ELR (cell line): Measurements from ENCODE around the gene ATXN2.

Experiments
- DNase-seq: peaks from one replicate; pipeline ENCODE4 v3.0.0-alpha.2; 2015; ENCODE audit warnings: low read depth

ATXN2 gene

DNA sequence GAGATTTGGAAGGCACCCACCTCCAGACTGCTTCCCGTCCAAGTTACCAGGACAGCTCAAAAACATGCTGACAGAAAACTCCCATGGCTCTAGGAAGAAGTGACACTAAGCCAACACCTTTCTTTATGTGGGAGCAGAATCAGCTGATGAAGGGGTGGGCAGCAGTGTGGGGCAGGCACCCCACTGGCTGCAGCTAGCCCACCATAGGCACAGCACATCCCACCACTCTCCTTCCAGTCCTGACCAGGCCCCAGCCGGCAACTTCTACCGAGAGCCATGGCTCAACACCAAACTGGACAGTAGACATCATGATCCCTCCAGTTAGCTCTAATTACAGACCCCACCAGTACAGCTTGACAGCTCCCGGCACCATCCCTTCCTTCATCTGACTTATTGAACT, 148.4 kb downstream of the ATXN2 start:
- no peak for DNase-seq

DNA sequence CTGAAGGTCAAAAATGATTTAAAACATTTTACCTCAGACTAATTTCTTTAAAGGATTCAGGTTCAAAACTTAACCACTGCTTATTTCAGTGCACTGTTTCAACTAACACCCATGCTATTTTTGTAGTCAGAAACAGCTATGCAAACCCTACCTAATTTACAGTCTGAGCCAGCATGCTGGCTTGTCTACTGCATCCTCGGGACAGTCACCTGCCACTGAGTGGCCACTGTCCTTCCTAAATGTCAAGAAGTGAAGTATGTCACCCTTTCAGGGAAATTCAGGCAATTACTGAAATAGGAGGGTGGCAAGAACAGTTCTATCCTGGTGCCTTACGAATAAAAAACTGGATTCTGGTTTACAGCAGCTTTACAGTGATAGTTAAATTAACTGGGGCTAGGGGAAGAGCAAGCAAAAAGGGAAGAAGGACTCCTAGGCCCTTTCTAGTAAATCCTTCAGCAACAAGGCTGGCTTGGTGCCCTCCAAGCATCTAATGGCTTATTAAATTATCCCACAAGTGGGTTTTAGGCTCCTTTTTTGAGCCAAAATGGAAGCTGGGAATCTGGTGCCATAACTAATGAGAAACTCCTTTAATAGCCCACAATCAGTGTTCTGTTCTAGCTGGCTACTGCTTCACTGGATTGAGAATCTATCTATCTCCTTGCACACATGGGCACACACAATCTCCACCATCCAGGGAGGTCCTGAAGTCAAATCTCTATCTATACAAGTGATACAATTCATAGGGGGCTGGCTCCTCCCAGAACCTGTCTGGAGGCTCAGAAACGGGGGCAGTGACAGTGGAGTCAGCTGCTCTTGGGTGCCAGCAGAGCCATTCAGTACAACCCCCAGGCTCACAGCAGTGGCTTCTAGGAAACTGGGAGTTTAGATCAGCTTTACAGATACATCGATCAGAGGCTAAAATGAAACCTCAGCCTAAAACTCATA, 150.0 kb downstream of the ATXN2 start:
- DNase-seq, result no peak

DNA sequence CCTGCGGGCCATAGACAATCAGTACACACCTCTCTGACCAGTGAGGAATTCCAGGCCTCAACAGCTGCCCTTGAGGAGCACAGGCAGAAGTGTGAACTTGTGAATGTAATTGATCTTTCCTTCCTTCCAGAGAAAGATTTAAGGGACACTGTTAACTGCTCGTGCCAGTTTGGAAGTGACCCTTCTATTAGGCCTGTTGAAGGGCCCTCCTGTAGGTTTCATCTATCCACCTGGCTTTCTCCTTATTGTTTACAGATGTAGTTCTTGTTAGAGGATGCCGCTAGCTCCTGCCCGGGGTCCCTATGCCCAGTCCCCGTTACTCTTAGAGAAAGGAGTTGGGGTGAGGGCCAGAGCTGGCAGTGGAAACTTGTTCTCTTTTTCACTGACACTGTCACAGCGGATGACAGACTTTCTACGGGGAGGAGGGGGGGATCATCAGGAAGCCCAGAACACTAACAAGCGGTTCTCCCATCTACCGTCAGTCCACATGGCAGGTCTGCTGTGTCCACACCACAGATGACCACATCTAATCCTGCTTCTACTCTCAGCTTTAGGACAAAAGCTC, 150.8 kb downstream of the ATXN2 start:
- DNase-seq, result no peak

DNA sequence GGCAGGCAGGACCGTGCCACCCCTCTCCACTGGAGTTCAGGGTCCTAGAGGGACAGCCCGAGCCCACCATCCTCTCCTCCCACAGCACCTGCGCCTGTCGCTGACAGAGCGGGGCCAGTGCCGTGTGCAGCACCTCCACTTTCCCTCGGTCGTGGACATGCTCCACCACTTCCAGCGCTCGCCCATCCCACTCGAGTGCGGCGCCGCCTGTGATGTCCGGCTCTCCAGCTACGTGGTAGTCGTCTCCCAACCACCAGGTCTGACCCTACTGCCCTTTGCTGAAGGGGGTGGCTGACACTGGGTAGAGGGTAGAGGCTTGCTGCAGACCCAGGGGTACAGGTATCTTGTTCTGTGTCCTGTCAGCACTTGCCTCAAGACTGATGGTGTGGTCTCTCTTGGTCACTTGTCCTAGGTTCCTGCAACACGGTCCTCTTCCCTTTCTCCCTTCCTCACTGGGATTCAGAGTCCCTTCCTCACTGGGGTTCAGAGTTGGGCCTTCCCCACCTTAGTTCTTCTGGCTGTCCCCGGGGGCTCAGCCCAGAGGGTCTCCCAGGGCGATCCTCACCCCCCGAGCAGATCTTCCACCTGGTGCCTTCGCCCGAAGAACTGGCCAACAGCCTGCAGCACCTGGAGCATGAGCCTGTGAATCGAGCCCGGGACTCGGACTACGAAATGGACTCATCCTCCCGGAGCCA, 151.4 kb downstream of the ATXN2 start:
- DNase-seq, result no peak

DNA sequence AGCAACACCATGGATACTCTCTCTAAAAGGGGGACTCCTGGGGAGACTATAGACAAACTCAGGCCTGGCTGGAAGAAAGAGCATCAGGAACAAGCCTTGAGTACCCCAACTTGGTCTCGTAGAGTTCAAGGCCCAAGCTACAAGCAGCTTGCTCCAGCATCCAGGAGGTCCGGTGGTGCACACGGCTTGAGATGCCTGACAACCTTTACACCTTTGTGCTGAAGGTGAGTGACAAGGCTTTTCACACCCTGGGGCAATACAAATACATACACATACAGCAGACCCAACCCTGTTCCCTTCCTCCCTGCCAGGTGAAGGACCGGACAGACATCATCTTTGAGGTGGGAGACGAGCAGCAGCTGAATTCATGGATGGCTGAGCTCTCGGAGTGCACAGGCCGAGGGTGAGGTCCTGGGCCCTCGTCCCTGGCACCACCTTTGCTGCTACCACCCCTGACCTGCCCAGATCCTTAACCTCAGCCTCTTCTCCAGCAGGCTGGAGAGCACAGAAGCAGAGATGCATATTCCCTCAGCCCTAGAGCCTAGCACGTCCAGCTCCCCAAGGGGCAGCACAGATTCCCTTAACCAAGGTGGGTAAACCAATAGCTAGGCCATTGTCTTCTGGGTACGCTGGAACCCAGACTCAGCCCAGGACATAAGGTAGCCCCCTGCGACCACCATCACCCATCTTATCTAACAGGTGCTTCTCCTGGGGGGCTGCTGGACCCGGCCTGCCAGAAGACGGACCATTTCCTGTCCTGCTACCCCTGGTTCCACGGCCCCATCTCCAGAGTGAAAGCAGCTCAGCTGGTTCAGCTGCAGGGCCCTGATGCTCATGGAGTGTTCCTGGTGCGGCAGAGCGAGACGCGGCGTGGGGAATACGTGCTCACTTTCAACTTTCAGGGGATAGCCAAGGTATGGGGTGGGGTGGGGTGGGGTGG, 152.2 kb downstream of the ATXN2 start:
- DNase-seq, result no peak

DNA sequence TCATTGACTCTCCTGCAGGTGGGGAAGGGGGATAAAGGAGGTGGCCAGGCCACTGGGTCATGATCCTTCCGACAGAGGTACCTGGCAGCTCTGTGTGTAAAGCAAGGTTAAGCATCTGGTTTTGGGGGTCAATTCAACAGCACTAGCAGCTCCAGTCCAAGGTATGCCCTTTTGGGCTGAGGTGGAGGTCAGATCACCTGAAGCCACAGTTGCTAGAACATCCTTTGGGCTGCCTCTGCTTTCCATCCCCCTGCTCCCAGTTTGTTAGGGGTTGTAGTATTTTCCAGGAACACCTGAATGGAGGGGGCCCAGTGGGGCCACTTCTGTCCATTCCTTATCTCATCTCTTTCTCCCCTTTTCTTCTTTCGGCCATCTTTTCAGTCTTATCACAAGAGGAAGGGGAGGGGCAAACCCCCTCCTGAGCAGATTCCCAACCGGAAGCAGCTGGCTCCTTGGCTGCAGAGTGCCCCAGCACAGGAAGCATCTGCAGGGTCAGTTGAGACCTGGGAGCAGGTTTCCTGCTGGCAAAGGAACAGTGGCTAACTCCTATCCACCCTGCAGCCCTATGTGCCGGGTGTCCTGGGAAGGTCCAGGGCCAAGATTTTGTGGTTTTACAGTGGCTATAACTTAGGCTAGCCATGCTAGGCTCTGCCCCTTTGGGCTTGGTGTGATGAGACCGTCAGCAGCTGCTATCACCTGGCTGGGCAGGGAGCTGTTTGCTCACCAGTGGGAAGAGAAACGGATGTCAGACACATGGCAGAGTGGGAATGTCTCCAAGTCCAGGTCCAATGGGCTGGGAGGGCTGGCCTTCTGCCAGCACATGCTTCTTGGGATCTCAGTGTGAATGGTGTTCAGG, 153.2 kb downstream of the ATXN2 start:
- peak; percentile 40 for DNase-seq

DNA sequence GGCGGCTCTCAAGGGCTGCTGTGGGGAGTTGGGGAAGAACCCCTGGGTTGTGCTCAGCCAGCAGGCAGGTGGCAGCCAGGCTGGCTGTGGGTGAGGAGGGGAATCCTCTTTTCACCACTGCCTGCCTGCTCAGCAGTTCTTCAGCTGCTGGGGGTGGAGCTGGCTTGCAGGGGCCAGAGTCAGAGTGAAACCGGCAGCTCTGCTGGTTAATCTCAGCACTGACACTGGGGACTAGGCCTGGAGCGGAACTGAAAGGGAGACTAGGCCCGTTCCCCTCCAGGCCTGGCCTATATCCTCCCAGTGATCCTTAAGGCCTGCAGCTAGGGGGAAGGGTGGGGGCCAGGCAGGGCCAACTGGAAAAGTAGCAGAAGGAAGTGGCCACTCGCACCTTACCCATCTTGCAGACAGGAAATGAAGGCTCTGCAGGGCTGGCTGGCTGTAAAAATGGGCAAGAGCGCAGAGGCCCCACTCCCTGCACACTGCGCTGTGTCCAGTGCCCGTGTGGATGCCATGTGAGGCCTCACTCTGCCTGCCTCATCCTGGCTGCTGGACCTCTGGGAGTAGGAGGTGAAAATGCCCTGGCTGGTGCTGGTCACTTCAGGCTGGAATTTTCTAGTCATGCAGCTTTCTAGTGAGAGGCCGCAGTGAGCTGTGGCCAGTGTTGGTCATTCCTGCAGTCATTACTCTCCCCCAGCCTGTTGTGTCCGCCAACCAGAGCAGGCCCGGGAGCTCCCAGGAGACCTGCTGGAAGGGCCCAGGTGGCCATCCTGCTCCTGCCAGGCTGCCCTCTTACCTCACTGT, 154.0 kb downstream of the ATXN2 start:
- peak; percentile 44 for DNase-seq

DNA sequence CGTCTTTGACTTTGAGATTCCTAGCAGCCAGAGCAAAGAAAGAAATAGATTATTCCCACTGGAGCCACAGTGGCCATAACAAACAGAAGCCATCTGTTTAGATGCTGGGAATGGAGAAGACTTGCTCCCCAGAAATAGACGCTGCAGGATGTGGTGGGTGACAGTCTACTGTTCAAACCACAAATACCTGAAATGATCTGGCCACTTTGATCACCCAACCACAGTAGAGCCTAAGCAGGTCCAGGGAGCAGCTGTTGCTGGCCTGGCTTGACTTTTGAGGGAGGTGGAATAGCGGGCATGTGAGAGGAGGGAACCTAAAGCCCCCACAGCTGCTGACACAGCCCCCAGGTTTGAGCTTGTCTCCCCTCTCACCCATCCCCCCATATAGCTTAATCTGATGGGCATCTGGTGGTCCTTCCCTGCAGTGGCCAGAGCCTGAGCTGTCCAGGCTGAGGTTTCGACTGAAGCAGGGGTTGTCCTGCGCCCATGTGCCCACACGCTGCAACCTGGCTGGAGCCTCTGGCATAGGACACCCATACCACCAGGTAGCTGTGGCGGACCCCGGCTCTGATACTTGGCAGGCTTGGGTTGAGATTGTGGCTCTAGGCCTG, 154.7 kb downstream of the ATXN2 start:
- DNase-seq, result peak; percentile 73

DNA sequence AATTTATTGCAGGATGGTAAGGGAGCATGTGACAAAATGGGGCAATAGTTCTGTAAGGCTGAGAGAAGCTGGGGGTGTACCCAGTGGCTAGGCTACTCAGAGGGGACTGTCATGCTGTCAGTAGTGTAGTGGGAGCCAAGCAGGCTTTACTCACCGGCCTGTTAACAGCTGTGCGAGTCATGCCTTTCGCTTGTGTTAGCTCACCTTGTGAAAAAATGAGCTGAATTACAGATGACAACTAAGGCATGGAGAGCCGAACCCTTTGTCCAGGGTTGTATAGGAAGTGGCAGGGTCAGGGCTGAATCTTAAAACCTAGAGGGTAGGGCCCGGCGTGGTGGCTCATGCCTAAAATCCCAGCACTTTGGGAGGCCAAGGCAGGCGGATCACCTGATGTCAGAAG, 155.5 kb downstream of the ATXN2 start:
- peak; percentile 85 for DNase-seq

DNA sequence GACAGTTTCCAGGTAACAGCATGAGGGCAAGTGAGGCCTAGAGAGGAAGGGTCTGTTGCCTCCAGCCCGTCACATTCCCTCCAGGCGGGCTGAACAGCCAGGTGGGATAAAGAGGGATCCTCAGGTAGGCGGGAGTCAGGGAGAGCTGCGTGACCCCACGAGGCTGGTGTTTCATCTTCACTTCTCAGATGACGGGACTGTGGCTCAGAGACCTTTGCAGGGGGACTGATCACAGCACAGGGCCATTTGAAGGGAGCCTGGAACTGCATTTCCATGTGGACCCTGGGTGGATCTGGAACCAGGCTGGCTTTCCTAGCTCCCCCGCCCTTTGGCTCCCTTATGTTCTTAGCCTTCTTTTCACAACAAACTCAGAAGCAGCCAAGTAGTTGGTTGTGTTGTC, 156.0 kb downstream of the ATXN2 start:
- peak; percentile 15 for DNase-seq

DNA sequence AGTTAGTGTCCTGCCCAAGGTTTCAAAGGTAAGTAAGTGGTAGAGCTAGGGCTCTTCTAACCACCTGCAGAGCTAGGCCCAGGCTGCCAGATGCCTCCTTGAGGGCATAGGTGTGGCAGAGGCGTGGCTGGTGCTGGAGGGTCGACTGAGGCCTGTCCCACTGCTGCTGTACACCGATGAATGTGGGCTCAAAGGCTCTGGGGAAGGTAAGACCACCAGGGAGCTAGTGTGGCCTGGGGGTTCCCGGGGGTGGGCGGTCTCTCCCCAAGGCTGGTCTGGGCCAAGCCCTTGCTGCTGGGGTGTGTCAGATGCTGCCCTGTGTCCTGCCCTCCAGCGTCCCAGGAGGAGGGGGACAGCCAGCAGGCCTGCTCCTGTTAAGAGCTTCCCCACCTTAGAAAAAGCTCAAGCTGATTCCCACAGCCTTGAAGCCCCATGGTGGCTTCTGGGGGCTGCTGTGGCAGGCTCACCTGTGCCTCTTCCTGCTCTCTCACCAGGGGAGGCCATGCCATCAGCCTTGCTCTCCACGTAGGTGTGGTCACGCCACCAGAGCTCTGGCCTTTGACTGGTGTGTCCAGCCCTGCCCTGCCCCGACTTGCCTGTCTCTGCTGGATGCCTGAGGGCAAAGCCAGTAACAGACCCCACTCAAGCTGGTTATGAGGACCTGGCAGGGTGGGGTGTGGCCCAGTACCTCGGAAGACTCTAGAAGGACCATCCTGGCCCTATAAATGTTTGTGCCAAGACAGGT, 156.6 kb downstream of the ATXN2 start:
- no peak for DNase-seq

DNA sequence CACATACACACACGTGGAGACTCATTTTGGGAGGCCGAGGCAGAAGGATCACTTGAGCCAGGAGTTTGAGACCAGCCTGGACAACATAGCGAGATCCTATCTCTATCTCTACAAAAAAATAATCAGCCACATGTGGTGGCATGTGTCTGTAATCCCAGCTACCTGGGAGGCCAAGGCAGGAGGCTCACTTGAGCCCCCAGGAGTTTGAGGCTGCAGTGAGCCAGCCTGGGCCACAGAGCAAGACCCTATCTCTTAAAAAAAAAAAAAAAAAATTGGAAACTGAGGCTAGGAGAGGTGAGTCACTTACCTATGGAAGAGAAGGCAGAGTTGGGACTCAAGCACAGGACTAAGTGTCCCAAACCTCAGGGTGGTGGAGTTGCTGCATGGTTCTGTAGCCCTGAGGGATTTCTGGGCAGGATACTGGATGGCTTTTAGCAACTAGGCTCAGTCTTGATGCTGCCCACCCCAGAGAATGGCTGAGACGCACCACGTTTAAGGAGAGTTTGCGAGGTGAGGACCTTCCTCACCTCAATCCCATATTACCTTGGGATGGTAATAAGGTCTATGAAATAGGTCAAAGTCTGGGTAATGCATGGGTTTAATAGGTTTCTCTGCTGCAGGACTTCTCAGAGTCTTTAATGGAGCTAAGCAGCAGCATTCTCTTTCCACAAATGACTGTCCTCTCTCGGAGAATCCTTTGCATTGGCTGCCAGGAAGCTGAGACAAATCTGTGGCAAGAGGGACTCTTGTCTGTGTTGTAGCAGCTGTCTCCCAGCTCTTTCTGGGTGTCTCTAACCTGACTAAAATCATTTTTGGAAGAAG, 157.8 kb downstream of the ATXN2 start:
- peak; percentile 7 for DNase-seq

DNA sequence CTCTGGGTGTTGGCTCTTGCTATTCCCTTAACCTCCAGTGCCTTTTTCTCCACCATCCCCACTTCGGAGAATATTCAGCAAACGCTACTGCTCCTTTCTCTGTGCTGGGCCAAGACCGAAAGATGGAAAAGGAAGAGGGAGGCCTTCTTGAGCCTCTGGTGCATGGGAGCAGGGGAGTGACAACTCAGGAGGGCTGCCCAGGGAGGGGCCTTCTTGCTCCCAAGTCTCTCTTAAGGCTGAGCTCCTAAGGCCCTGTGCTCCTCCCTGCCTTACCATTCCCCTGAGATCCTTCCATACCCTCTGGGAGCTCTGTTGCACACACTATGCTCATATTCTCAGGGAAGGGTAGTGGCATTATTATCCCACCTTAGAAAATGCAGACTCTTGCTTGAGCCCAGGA, 158.5 kb downstream of the ATXN2 start:
- peak; percentile 11 for DNase-seq

DNA sequence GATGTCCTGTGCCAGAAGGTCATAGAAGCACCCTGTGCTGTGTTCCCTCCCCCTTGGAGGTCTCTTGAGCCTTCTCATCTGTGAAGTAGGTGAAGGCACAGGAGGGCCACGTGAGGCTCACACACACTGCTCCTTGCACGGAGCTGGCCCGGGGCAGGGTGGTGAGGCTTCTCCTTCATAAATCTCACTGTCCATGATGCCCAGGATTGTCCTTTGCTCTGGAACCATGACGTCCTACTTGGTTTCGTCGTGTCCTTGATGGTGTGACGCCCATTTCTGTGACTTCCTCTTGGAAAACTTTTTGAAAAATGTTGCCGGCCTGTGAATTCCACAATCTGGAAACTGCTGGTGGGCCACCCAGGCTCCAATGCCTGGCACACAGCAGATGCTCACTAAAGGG, 159.0 kb downstream of the ATXN2 start:
- no peak for DNase-seq

DNA sequence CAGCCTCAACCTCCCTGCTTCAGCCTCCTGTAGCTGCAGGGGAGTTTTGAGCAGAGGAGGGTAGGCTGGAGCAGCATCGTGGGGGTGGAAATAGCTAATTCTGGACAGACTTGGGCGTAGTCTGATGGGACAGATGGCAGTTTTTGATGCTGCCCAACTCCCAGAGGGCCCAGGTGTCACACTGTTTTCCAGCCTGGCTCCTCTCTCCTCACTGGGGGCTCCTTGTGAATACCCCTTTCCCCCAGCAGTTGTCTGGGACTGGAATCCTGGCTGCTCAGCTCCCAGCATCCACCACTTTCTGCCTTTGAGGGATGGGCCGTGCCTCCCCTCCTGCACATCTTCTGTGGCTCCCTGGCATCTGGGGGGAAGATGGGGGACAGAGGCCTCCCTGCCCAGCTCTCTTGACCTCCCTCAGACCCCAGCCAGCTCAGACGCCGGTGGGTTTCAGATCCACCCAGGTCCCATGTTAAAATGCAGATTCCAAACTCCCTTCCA, 159.4 kb downstream of the ATXN2 start:
- no peak for DNase-seq

DNA sequence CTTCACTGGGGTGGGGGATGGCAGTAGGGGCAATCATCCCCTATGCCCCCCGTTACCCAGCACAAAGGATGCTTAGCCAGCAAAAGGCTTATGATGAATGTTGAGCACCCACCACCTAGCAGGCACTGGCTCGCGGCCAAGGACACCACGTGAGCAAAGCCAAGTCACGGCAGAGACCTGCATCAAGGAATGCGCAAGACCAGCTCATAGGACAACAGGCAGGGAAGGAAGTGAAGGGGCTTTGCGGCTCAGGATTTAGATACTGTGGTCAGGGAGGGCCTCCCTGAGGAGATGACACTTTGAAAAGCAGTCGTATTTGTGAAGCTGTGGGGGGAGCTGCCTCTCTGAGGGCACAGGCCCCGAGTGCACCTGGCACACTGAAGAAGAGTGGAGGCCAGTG, 160.6 kb downstream of the ATXN2 start:
- peak; percentile 90 for DNase-seq

DNA sequence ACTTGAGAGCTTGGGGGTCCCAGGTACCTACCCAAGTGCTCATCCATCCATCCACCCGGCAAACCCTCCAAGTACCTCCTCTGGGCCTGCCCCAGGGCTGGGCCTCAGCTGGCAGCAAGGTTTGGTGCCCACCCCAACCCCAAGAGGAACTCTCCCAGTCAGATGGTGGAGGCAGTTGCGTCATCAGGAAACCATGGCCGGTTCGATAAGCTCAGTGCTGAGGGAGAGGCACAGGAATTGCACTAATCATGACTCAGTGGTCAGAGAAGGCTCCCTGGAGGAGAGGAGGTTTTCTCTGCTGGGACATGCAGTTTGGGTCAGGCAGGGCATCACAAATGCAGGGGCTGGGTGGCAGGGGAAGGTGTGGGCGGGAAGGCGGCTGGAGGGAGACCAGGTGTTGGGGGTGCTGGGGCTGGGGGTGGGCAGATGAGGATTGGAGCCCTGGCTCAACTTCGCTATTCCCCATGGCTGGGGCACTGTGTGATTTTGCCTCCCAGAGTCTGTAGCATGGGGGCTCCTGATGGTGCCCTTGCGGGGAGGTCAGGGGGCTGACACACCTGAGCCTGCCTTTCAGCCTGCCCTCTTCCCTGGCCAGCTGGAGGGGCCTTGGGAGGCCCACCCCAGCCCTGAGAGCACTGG, 161.2 kb downstream of the ATXN2 start:
- peak; percentile 96 for DNase-seq
